Measurements from ENCODE around the gene ABR. TPM values are rescaled to one million over a fixed set of nuclear protein-coding genes. Genes with fewer than 3 reads are reported as not detected.
A peak's percentile ranks its signal among the peaks of the same experiment; 100 is the strongest.
"Not testable (repeated sequence)": the region's sequence is repeated elsewhere in the genome, so short reads cannot be mapped to it uniquely, and the experiment has no call there.

Gene ABR
- total RNA-seq, 1 donor from 2014 or later: 279 TPM

DNA sequence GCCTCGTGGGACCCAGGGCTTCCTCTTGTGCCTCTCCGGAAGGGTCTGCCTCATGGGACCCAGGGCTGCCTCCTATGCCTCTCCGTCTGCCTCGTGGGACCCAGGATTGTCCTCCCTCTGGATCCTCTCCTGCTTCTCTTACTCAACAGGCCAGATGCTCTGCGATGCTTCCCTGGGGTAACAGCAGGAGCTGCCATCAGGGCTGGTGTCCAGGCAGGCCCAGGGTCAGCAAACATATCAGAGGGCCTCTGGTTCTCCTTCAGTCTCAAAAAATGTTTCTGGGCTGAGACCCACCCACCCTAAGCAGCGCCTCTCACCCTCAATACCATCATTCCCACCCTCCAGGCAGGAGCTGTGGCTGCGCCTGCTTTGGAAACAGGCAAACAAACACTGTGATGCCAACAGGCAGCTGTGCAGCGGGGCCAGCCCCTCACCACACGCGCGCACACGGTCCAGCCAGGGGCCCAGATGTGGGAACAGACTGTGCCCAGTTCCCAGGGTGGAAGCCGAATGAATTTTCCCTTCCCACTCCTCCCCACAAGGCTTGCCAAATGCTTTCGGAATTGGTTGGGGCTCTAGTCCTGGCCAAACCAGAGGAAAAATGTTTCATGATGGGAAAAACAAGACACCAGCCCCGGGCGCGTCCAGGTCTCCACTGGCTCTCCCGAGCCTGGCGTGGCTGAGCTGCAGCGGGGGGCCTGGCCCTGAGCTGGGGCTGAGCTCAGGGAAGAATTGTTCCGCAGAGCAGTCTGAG is 171.6 kb downstream of the ABR start:
- no peak for DNase-seq (ENCODE audit: low spot score)

DNA sequence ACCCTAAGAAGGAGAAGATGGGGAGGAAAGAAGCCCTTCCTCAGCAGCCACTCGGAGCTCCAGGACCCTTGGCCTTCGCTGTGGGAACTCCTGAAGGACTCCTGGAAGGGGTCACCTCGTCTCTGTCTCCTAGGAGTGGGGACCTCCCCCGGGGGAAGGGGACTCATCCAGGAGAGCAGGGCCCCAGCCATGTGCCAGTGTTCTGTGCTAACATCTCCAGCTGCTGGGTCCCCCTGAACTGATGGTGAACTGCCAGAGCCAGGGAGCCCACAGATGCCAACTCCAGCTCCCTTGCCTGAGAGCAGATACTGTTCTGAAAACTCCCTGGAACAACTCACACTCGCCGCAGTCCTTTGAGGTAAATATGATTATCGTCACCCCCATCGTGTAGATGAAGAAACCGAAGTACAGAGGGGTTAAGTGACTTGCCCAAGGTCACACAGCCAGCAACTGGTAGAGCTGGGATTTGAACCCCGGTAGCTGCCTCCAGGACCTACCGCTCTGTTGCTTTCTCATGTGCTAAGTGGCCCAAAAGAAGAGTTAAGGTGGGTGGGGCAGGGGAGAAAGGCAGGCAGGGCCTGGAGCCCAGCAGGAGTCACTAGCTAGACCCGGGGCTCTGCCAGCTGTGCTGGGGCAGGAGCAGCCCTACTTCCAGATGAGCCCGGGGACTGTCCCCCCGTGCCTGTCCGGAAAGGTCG is 172.3 kb downstream of the ABR start:
- no peak for DNase-seq (ENCODE audit: low spot score)

- peak; percentile 30 for DNase-seq (ENCODE audit: low spot score)
These were observed 173.7 kb downstream of the ABR start for GRCh38 chr17:1006054-1006453.

DNA sequence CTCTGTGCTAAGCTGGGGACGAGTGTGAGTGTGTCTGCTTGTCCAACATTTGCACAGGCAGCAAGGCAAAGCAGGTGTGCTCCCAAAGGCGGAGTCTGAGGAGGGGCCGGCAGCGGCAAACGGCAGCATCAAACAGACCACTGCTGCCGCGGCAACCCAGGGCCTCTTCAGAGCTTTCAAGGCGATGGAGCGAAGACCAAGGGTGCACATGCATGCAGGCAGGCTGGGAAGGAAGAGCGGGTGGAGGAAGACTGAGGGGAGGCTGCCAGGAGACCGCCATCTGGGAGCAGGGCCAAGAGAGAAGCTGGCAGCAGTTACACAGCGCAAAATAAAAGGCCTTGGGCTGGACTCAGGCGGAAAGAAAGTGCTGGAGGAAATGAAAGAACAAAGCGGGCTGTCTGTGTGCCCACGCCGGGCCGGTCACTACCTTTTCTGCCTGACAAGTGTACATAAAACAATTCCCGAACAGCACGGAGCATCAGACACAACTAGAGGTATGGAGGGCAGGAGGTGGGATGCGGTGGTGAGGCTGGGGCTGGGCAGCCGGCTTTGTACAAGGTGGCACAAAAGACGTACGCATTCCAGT is 174.3 kb downstream of the ABR start:
- peak; percentile 80 for DNase-seq (ENCODE audit: low spot score)

DNA sequence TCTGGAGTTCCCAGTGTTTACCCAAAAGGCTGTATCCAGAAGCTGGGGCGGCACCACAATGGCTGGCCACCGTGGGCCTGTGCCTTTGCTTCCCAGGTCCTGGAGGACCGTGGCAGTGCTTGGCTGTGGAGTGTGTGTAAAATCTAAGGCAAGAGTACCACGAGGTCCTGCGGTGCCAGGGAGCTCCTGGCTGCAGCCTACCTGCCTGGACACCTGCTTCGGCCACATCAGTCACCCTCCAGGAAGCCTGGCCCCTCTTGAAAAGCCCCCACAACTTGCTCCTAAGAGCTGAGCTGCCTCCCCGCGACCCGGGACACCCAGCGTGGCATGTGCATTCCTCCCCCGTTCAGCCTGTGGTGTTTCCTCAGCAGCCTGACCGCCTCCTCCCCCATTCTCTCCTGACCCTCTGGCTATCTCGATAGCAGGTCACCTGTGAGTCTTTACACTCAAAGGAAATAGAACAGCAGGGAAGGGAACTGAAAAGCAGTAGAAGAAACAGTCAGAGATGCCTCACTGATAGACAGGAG is 174.9 kb downstream of the ABR start:
- DNase-seq (ENCODE audit: low spot score): no peak

DNA sequence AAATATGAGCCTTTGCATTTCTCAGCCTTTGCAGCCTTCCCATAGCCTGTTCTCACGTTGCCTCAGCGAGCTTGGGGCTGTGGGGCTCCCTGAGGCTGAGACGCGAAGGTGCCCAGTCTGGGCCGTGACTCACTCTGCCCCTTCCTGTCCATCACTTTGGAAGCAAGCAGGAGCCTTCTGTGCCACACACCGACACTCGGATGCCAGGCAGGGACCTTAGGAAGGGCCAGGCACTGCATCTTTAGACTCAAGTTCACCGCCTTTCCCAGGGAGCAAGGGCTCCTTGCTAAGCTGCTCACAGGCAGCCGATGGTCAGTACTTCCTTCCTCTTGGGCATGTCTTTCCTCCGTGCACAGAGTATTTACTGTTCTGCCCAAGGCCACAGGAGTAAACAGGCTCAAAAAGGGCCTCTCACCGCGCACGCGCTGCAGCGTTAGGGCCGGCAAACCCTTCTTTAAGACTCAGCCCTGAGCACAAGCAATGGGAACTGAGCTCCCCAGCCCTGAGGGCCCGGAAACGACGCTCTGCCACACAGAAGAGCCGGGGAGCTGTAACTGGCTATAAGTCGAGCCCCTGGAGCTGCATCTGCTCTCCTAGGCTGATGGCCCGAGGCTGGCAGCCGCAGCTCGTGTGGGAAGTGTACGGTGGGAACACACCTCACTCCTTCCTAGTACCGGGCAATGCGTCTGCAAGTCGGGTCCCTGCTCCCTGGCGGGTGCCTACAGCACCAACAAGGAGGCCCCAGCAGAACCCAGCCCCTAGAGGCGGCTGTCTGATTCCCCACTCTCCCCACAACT is 175.6 kb downstream of the ABR start:
- no peak for DNase-seq (ENCODE audit: low spot score)

DNA sequence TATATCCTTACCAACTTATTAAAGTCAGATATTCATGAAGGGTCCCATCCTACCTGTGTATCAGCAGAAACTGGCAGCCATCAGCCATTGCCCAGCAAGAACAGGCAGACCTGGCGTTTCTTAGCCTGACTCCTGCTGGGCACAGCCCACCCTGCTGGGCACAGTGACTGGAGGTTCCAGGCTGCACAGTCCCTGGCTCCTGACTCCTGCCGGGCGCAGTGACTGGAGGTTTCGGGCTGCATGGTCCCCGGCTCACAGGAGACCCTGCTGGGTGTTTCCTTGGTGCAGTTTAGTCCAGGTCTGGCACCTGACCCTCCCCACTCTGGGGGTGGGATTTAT is 176.2 kb downstream of the ABR start:
- no peak for DNase-seq (ENCODE audit: low spot score)

DNA sequence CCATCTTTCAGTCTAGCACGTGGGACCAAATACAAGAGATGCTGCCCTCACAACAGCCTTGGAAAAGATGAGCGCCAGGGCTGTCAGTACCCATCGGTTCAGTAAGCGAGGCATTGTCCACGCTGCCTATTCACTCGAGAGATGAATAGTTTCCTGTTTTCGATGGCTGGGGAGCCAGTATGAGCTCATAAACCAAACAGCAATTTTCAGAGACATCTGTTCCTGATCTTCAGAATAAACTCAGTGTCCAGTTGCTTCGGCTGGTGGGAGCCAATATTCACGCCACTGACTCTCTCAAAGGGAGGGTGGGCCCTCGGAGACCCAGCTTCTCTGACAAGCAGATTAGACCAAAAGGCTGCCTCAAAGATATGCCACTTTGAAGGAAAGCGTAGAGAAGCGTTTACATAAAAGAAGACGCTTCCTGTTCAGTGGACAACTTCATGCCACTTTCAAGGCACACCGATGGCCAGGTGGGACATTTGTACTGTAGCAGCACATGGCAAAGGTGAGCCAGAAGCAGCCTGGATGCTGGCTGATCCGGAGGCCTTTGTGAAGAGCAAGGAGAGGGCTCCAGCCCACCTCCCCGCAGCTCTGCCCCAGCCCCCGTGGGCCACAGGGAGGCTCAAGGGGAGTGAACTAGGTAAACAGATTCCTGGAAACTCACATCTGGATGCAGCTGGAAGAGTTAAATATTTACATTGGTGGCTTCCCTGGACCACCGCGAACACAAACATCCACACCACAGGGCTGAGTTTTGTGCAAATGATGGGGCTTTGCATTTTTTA is 176.8 kb downstream of the ABR start:
- DNase-seq (ENCODE audit: low spot score): no peak

DNA sequence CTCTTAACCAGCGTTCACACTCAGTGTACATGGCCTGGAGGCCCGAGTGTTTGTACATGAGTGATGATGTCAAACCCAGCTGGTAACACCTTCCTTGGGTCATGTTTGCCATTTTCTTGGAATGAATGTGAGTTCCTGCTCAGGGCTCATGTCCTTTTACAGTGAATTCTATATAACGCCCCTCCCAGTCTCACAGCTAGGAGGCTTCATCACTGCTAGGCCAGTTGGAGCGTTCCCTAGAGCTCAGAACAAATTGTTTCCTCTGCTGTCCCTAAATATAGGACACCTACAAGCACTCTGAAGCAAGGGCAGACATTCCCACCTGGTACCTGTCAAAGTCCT is 177.4 kb downstream of the ABR start:
- no peak for DNase-seq (ENCODE audit: low spot score)

DNA sequence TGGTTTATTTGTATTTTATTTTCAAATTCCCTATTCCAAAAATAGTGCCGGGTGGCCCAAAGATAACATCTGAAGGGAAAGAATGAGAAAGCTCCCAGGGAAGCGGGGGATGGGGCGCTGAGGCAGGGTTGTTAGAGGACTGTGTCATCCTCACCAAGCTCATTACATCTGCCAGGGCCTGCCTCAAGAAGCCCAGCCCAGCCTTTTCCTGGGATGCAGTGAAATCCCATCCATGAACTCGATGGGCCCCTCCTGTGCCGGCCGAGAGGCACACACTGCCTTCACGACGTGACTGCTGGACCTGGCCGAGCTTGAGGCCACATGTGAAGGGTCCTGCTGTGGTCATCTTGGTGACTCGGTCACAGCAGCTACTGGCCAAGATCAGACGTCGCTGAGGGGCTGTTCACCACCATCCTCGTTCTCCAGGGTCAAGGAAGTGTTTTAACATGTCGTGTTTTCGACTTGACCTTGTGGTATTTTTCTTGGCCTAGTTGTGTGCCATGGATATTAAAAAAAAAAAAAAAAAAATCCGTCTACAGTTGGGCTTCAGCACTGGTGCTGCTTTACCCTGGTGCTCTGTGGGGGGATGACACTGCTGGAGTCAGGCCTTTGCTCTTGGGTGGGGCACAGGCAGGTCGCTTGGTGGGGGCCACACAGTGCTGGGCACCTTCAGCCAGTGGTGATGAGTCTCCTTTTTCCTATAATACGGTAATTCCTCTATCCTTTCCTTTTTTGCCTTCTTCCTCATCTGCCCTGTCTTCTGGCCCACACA is 178.0 kb downstream of the ABR start:
- no peak for DNase-seq (ENCODE audit: low spot score)

GRCh38 chr17:1000597-1001461 is 179.0 kb downstream of the ABR start:
- no peak for DNase-seq (ENCODE audit: low spot score)

- no peak for DNase-seq (ENCODE audit: low spot score)
These were observed 181.7 kb downstream of the ABR start for GRCh38 chr17:998111-998510.

GRCh38 chr17:996554-997344 is 183.0 kb downstream of the ABR start, which contains the start of gene TIMM22:
Gene TIMM22 (plus strand): TSS chr17:997129. CDS start chr17:997143, 14 bp downstream.
- peak; percentile 94 for DNase-seq (ENCODE audit: low spot score)

DNA sequence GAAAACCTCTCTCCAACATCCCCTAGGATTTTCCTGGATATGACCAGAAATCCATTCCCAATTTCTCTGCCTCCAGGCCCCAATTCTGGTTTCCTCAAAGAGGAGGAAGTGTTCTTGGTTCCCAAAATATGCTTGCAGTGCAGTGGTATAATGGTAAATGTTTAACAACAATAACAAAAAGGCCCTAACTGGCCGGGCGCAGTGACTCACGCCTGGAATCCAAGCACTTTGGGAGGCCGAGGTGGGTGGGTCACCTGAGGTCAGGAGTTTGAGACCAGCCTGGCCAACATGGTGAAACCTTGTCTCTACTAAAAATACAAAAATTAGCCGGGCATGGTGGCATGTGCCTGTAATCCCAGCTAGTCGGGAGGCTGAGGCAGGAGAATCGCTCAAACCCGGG is 184.5 kb downstream of the ABR start:
- not testable (repeated sequence) for DNase-seq (ENCODE audit: low spot score)

- DNase-seq (ENCODE audit: low spot score): no peak
These were observed 186.8 kb downstream of the ABR start for GRCh38 chr17:992933-993332.

- no peak for DNase-seq (ENCODE audit: low spot score)
These were observed 191.2 kb downstream of the ABR start for GRCh38 chr17:988561-988960.

- DNase-seq (ENCODE audit: low spot score): no peak
These were observed 191.8 kb downstream of the ABR start for GRCh38 chr17:987931-988330.

- no peak for DNase-seq (ENCODE audit: low spot score)
These were observed 193.4 kb downstream of the ABR start for GRCh38 chr17:986322-986929.

Data from mucosa of gallbladder (tissue), 1 donor.